Upper lobe of right lung (tissue), 1 donor: ENCODE data around the gene MREG. TPM values are rescaled to one million over a fixed set of nuclear protein-coding genes. Genes with fewer than 3 reads are reported as not detected.
A peak's percentile ranks its signal among the peaks of the same experiment; 100 is the strongest.

Experiments used
- ATAC-seq: fragments of 200-7000 bp; cut with Tn5 transposase; one replicate; pipeline ENCODE4 v1.9.1; 2020; ENCODE audit warnings: mild to moderate bottlenecking, moderate library complexity
- DNase-seq: peaks from one replicate; pipeline ENCODE4 v3.0.0-alpha.2; 2020
- H3K27ac ChIP-seq: fragments of 200-600 bp; one replicate; pipeline ENCODE4 v1.8.0; 2022
- H3K27me3 ChIP-seq: fragments of 200-600 bp; one replicate; pipeline ENCODE4 v1.8.0; 2022; ENCODE audit warnings: mild to moderate bottlenecking
- H3K36me3 ChIP-seq: fragments of 200-600 bp; one replicate; pipeline ENCODE4 v1.8.0; 2022
- H3K4me1 ChIP-seq: fragments of 200-600 bp; one replicate; pipeline ENCODE4 v1.8.0; 2022
- H3K4me3 ChIP-seq: fragments of 200-600 bp; one replicate; pipeline ENCODE4 v1.8.0; 2022; ENCODE audit warnings: mild to moderate bottlenecking
- H3K9me3 ChIP-seq: fragments of 200-600 bp; one replicate; pipeline ENCODE4 v1.8.0; 2022
- CTCF ChIP-seq: fragments of 200-600 bp; IDR thresholded peaks from one replicate; pipeline ENCODE4 v1.8.0; 2022; ENCODE audit warnings: antibody characterized with exemption
- intact Hi-C: fragments of 100-400 bp; cut with DNase I; formaldehyde crosslinking; loops from one replicate; pipeline ENCODE4 v1.11.0; 2022
- total RNA-seq: library from RNA; stranded (reverse); fragmentation: NEBNext Ultra II Directional; extraction: Animal tissue kit (Norgen Biotek cat#: 25700); gene quantifications from one replicate; pipeline ENCODE4 v1.2.1, GENCODE V29; 2021
- donor health status: DM: no; HTN: yes; CAD: no; lungs with severe emphysema.

The MREG gene
- total RNA-seq, 1 donor from 2014 or later: 16.8 TPM

- no peaks in the 10 kb centered on the region for H3K27me3 ChIP-seq
- no peak for TF ChIP-seq CTCF
- no peak overlapping the region for H3K4me3 ChIP-seq
- intact Hi-C loops: no loop called here
- peaks cover 3% of the 10 kb centered on the region for H3K4me1 ChIP-seq
- peaks cover 6% of the 10 kb centered on the region for H3K36me3 ChIP-seq
- no peaks in the 10 kb centered on the region for H3K9me3 ChIP-seq
- no peak for DNase-seq
- no peak overlapping the region for H3K27ac ChIP-seq
- no peak for ATAC-seq
Measured at GRCh38 chr2:216052420-216052819, 39.1 kb upstream of the MREG start.

- TF ChIP-seq CTCF: no peak
- DNase-seq (no peak), ATAC-seq (no peak)
- Histone ChIP-seq H3K27ac (no peak overlapping the region), H3K36me3 (peaks cover 14% of the 10 kb centered on the region), H3K4me1 (no peaks in the 10 kb centered on the region), H3K27me3 (no peaks in the 10 kb centered on the region), H3K4me3 (no peak overlapping the region), H3K9me3 (no peaks in the 10 kb centered on the region)
- intact Hi-C loops: no loop called here
Measured at GRCh38 chr2:216051350-216051749, 38.0 kb upstream of the MREG start.

GRCh38 chr2:216049452-216049851 is 36.1 kb upstream of the MREG start:
- DNase-seq (no peak), ATAC-seq (no peak)
- no peak for TF ChIP-seq CTCF
- Histone ChIP-seq H3K4me3 (no peak overlapping the region), H3K9me3 (no peaks in the 10 kb centered on the region), H3K27me3 (no peaks in the 10 kb centered on the region), H3K27ac (no peak overlapping the region), H3K4me1 (no peaks in the 10 kb centered on the region), H3K36me3 (peaks cover 15% of the 10 kb centered on the region)
- intact Hi-C loops: no loop called here

GRCh38 chr2:216047397-216047796 is 34.0 kb upstream of the MREG start:
- TF ChIP-seq CTCF: no peak
- intact Hi-C loops: no loop called here
- H3K27me3 ChIP-seq: no peaks in the 10 kb centered on the region
- H3K4me1 ChIP-seq: no peaks in the 10 kb centered on the region
- no peak for DNase-seq
- no peak for ATAC-seq
- H3K9me3 ChIP-seq: no peaks in the 10 kb centered on the region
- H3K36me3 ChIP-seq: peaks cover 26% of the 10 kb centered on the region
- H3K4me3 ChIP-seq: no peak overlapping the region
- no peak overlapping the region for H3K27ac ChIP-seq

- TF ChIP-seq CTCF: no peak
- H3K27ac ChIP-seq: no peak overlapping the region
- H3K4me1 ChIP-seq: no peaks in the 10 kb centered on the region
- intact Hi-C loops: no loop called here
- H3K36me3 ChIP-seq: peaks cover 35% of the 10 kb centered on the region
- no peaks in the 10 kb centered on the region for H3K9me3 ChIP-seq
- H3K27me3 ChIP-seq: no peaks in the 10 kb centered on the region
- DNase-seq (no peak), ATAC-seq (peak; percentile 41)
- no peak overlapping the region for H3K4me3 ChIP-seq
Measured at GRCh38 chr2:216044883-216045486, 31.6 kb upstream of the MREG start.

GRCh38 chr2:216043949-216044348 is 30.6 kb upstream of the MREG start:
- Histone ChIP-seq H3K4me1 (no peaks in the 10 kb centered on the region), H3K9me3 (no peaks in the 10 kb centered on the region), H3K27ac (no peak overlapping the region), H3K27me3 (no peaks in the 10 kb centered on the region), H3K4me3 (no peak overlapping the region), H3K36me3 (peaks cover 33% of the 10 kb centered on the region)
- intact Hi-C loops: no loop called here
- ATAC-seq: no peak
- TF ChIP-seq CTCF: no peak
- no peak for DNase-seq
